Activated CD8-positive, alpha-beta memory T cell treated with anti-CD3 and anti-CD28 coated beads, Interleukin-2, amount 10 ng/mL, durations not matched to agents 7 days and 5 days (primary cell): ENCODE results near the gene LDHAL6B. TPM values are rescaled to one million over a fixed set of nuclear protein-coding genes. Genes with fewer than 3 reads are reported as not detected.
"Not testable (repeated sequence)": the region's sequence is repeated elsewhere in the genome, so short reads cannot be mapped to it uniquely, and the experiment has no call there.

Experiments
- ATAC-seq: fragments of 150-1000 bp; cut with Tn5 transposase; one replicate; pipeline ENCODE4 v1.10.0; 2021; ENCODE audit warnings: moderate library complexity
- CTCF ChIA-PET: fragments of 350-600 bp; sonication (Branson Sonifier 250); formaldehyde crosslinking; loops from one replicate; lab custom pipeline; 2021; ENCODE audit warnings: antibody characterized with exemption; lab: Charles Lee
- DNase-seq: peaks from one replicate; pipeline ENCODE4 v3.0.0-alpha.2; 2020
- H3K27ac Mint-ChIP-seq: one replicate; pipeline ENCODE4 v1.8.0; 2021; ENCODE audit warnings: mild to moderate bottlenecking, mixed read lengths
- H3K27me3 Mint-ChIP-seq: one replicate; pipeline ENCODE4 v1.8.0; 2021; ENCODE audit warnings: mixed read lengths
- H3K36me3 Mint-ChIP-seq: one replicate; pipeline ENCODE4 v1.8.0; 2021; ENCODE audit warnings: mild to moderate bottlenecking, mixed read lengths
- H3K4me1 Mint-ChIP-seq: one replicate; pipeline ENCODE4 v1.8.0; 2021; ENCODE audit warnings: mixed read lengths
- H3K4me3 Mint-ChIP-seq: one replicate; pipeline ENCODE4 v1.8.0; 2021; ENCODE audit warnings: mild to moderate bottlenecking, moderate library complexity, mixed read lengths
- H3K9me3 Mint-ChIP-seq: one replicate; pipeline ENCODE4 v1.8.0; 2022; ENCODE audit warnings: low read depth, mixed read lengths
- total RNA-seq, 2 experiments: library from RNA; stranded (reverse); gene quantifications; one replicate each; pipeline ENCODE4 v1.2.3, GENCODE V29; 2021

LDHAL6B gene
- total RNA-seq, result not detected

- DNase-seq, result peak; percentile 33
- CTCF ChIA-PET, result no interaction called here
- ATAC-seq, result no peak
- Mint-ChIP-seq H3K4me3 (no peak within 1 kb of the TSS), H3K9me3 (no peaks in the 10 kb centered on the region), H3K27ac (no peak within 1 kb of the TSS), H3K27me3 (no peaks in the 10 kb centered on the region), H3K4me1 (peaks cover 2% of the 10 kb centered on the region), H3K36me3 (peaks cover 13% of the 10 kb centered on the region)
Measured at GRCh38 chr15:59206623-59207183, at the start of gene LDHAL6B. LDHAL6B (plus strand) TSS chr15:59206843; CDS start chr15:59206941, 98 bp downstream.

DNA sequence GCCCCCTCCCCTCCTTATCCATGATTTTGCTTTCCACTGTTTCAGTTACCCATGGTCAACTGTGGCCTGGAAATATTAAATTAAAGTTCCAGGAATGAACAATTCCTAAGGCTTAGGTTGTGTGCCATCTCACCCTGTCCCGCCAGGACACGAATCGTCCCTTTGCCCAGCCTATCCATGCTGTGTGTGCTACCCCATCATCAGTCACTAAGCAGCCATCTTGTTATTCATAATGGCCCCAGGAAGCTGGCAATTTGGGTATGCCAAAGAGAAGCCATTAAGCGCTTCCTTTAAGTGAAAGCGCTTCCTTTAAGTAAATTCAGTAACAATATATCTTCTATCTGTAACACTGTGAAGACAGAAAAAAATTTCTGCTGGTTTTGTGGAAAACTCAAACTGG lies 49.2 kb upstream of the LDHAL6B start:
- H3K27me3 Mint-ChIP-seq, result no peaks in the 10 kb centered on the region
- ATAC-seq, result no peak
- no peaks in the 10 kb centered on the region for H3K4me1 Mint-ChIP-seq
- no peak for DNase-seq
- CTCF ChIA-PET, result no interaction called here
- H3K27ac Mint-ChIP-seq, result no peak overlapping the region
- no peak overlapping the region for H3K4me3 Mint-ChIP-seq
- H3K9me3 Mint-ChIP-seq, result no peaks in the 10 kb centered on the region
- H3K36me3 Mint-ChIP-seq, result peaks cover 2% of the 10 kb centered on the region

- Mint-ChIP-seq H3K9me3 (no peaks in the 10 kb centered on the region), H3K36me3 (peaks cover 5% of the 10 kb centered on the region), H3K4me3 (no peak overlapping the region), H3K27me3 (no peaks in the 10 kb centered on the region), H3K27ac (no peak overlapping the region), H3K4me1 (no peaks in the 10 kb centered on the region)
- CTCF ChIA-PET, result no interaction called here
- ATAC-seq, result no peak
- DNase-seq, result no peak
Measured at GRCh38 chr15:59157840-59158700, 48.6 kb upstream of the LDHAL6B start.

GRCh38 chr15:59158701-59159034 lies 48.0 kb upstream of the LDHAL6B start:
- Mint-ChIP-seq H3K4me3 (no peak overlapping the region), H3K27me3 (no peaks in the 10 kb centered on the region), H3K27ac (no peak overlapping the region), H3K36me3 (peaks cover 7% of the 10 kb centered on the region), H3K9me3 (no peaks in the 10 kb centered on the region), H3K4me1 (no peaks in the 10 kb centered on the region)
- CTCF ChIA-PET, result no interaction called here
- ATAC-seq (no peak), DNase-seq (no peak)

DNA sequence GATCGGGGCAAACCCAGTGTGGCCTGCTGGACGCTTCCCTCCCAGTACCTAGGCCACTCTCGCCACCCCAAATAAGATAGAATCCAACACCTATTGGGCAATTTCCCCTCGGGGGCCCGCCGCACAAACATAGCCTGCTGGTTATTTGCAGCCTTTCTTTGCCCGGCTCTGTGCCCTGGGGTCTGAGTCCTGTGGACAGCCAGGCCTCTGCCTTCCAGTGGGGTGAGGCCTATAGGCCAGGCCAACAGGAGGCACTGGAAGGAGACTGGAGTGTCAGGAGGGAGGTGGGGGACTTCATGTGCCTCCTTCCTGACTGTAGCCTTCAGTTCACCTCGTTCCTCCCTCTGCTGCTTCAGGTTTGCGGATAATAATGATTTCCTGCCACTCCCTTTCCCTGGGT lies 47.4 kb upstream of the LDHAL6B start:
- DNase-seq, result no peak
- Mint-ChIP-seq H3K4me3 (no peak overlapping the region), H3K4me1 (no peaks in the 10 kb centered on the region), H3K9me3 (no peaks in the 10 kb centered on the region), H3K36me3 (peaks cover 7% of the 10 kb centered on the region), H3K27me3 (no peaks in the 10 kb centered on the region), H3K27ac (no peak overlapping the region)
- CTCF ChIA-PET, result no interaction called here
- no peak for ATAC-seq

- CTCF ChIA-PET, result interaction anchor here (1.0 to 2.7 kb wide), 3 partner anchors 9 to 332 kb away, joined by 3 to 6 read pairs (median 4); no protein-coding TSS in a partner anchor
- peaks cover 14% of the 10 kb centered on the region for H3K36me3 Mint-ChIP-seq
- H3K4me1 Mint-ChIP-seq, result peaks cover 13% of the 10 kb centered on the region
- peak; percentile 50 for DNase-seq
- H3K27me3 Mint-ChIP-seq, result no peaks in the 10 kb centered on the region
- no peak overlapping the region for H3K4me3 Mint-ChIP-seq
- H3K27ac Mint-ChIP-seq, result no peak overlapping the region
- ATAC-seq, result no peak
- no peaks in the 10 kb centered on the region for H3K9me3 Mint-ChIP-seq
Measured at GRCh38 chr15:59160880-59161593, 45.6 kb upstream of the LDHAL6B start.

DNA sequence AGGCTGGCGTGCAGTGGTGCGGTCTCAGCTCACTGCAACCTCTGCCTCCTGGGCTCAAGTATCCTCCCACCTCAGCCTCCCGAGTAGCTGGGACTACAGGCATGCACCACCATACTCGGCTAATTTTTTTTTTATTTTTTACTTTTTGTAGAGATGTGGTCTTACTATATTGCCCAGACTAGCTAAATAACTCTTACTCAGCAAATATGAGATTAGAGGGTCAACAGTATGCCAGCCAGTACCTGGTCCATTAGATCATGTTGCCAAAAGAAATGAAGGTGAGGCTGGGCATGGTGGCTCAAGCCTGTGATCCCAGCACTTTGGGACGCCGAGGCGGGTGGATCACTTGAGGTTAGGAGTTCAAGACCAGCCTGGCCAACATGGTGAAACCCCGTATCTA lies 44.6 kb upstream of the LDHAL6B start:
- not testable (repeated sequence) for ATAC-seq, H3K4me3 Mint-ChIP-seq, H3K27me3 Mint-ChIP-seq, DNase-seq, H3K9me3 Mint-ChIP-seq, H3K27ac Mint-ChIP-seq
- CTCF ChIA-PET, result interaction anchor here (0.5 to 2.7 kb wide), 6 partner anchors 8 to 332 kb away, joined by 3 to 6 read pairs (median 4); no protein-coding TSS in a partner anchor
- H3K4me1 Mint-ChIP-seq, result peaks cover 16% of the 10 kb centered on the region
- peaks cover 16% of the 10 kb centered on the region for H3K36me3 Mint-ChIP-seq

GRCh38 chr15:59165726-59166125 lies 40.9 kb upstream of the LDHAL6B start:
- H3K27me3 Mint-ChIP-seq, result no peaks in the 10 kb centered on the region
- no peak overlapping the region for H3K4me3 Mint-ChIP-seq
- H3K9me3 Mint-ChIP-seq, result no peaks in the 10 kb centered on the region
- peaks cover 40% of the 10 kb centered on the region for H3K4me1 Mint-ChIP-seq
- peak overlapping the region; percentile 41 for H3K27ac Mint-ChIP-seq
- ATAC-seq (peak; percentile 30), DNase-seq (peak; percentile 56)
- CTCF ChIA-PET, result interaction anchor here (1.5 to 3.3 kb wide), 3 partner anchors 9 to 363 kb away, joined by 4 to 12 read pairs (median 5); no protein-coding TSS in a partner anchor
- H3K36me3 Mint-ChIP-seq, result peaks cover 23% of the 10 kb centered on the region

GRCh38 chr15:59166166-59166565 lies 40.5 kb upstream of the LDHAL6B start:
- peaks cover 41% of the 10 kb centered on the region for H3K4me1 Mint-ChIP-seq
- H3K27me3 Mint-ChIP-seq, result no peaks in the 10 kb centered on the region
- peak overlapping the region; percentile 41 for H3K27ac Mint-ChIP-seq

GRCh38 chr15:59166601-59167265 lies 39.9 kb upstream of the LDHAL6B start:
- no peaks in the 10 kb centered on the region for H3K9me3 Mint-ChIP-seq
- no peak for DNase-seq
- peaks cover 25% of the 10 kb centered on the region for H3K36me3 Mint-ChIP-seq
- H3K4me1 Mint-ChIP-seq, result peaks cover 41% of the 10 kb centered on the region
- no peak overlapping the region for H3K4me3 Mint-ChIP-seq
- H3K27ac Mint-ChIP-seq, result no peak overlapping the region
- no peaks in the 10 kb centered on the region for H3K27me3 Mint-ChIP-seq
- no peak for ATAC-seq
- CTCF ChIA-PET, result interaction anchor here (1.5 to 3.3 kb wide), 2 partner anchors 8 to 325 kb away, joined by 4 to 12 read pairs; no protein-coding TSS in a partner anchor

More at GRCh38 chr15:59166166-59166565, 40.5 kb upstream of the LDHAL6B start:
- no peak for ATAC-seq
- no peaks in the 10 kb centered on the region for H3K9me3 Mint-ChIP-seq
- H3K4me3 Mint-ChIP-seq, result no peak overlapping the region
- peaks cover 23% of the 10 kb centered on the region for H3K36me3 Mint-ChIP-seq
- CTCF ChIA-PET, result interaction anchor here (1.5 to 3.3 kb wide), 3 partner anchors 8 to 363 kb away, joined by 4 to 12 read pairs (median 5); no protein-coding TSS in a partner anchor
- no peak for DNase-seq

DNA sequence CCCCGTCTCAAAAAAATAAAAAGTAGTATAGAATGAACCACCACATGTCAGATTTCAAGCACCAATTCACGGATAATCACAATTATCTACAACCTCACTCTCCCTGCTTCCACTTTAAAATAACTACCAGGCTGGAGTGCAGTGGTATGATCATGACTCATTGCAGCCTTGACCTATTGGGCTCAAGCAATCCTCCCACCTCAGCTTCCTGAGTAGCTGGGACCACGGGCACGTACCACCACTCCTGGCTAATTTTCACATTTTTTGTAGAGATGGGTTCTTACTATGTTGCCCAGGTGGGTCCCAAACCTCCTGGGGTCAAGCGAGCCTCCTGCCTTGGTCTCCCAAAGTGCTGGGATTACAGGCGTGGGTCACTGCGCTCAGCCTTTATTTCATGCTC lies 38.1 kb upstream of the LDHAL6B start:
- Mint-ChIP-seq H3K4me1 (peaks cover 41% of the 10 kb centered on the region), H3K36me3 (peaks cover 24% of the 10 kb centered on the region), H3K4me3 (no peak overlapping the region), H3K27ac (no peak overlapping the region), H3K9me3 (no peaks in the 10 kb centered on the region), H3K27me3 (no peaks in the 10 kb centered on the region)
- no peak for DNase-seq
- CTCF ChIA-PET, result interaction anchor here (1.3 kb wide), 1 partner anchor 356 kb away, joined by 3 read pairs; no protein-coding TSS in a partner anchor
- ATAC-seq, result no peak

DNA sequence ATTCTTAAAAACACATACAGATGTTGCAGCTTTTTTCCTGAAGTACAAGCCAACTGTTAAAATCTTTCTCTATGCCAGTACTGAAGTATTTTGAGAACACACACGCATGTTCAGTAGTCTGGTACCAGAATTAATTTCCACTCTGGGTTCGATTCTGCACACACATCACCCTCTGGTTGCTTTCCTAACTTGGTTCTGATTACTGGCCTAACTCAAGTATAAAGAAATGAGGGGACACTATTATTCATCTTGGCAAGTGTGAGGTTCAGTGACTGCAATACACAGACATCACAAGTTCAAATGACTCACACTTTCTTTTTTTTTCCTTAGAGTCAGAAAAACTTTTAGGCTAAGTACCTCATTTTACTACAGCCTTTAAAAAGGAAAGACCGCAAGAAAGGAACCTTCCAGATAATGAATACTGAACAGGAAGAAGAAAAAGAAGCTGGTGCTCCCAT lies 37.4 kb upstream of the LDHAL6B start:
- H3K9me3 Mint-ChIP-seq, result no peaks in the 10 kb centered on the region
- CTCF ChIA-PET, result interaction anchor here (1.3 to 2.7 kb wide), 3 partner anchors 323 to 360 kb away, joined by 3 to 9 read pairs (median 8); no protein-coding TSS in a partner anchor

More for the DNA sequence above, 37.4 kb upstream of the LDHAL6B start:
- DNase-seq, result no peak
- Mint-ChIP-seq H3K4me1 (peaks cover 41% of the 10 kb centered on the region), H3K27ac (peak overlapping the region; percentile 23), H3K36me3 (peaks cover 26% of the 10 kb centered on the region), H3K4me3 (no peak overlapping the region), H3K27me3 (no peaks in the 10 kb centered on the region)
- ATAC-seq, result no peak
